GM18511 (cell line): ENCODE data around the gene BIRC7.
"Not testable (repeated sequence)": the region's sequence is repeated elsewhere in the genome, so short reads cannot be mapped to it uniquely, and the experiment has no call there.

Source experiments
- ATAC-seq: cut with Tn5 transposase; IDR thresholded peaks from one replicate; pipeline ENCODE4 v1.9.1; 2021; ENCODE audit warnings: mild to moderate bottlenecking, moderate library complexity; ENCODE audit not compliant: unreplicated experiment

Gene BIRC7

GRCh38 chr20:63206878-63207277 is 28.8 kb upstream of the BIRC7 start:
- no peak for ATAC-seq

- no peak for ATAC-seq
Observed at GRCh38 chr20:63208346-63208909, 27.3 kb upstream of the BIRC7 start.

GRCh38 chr20:63210011-63210605 is 25.6 kb upstream of the BIRC7 start:
- ATAC-seq: no peak

GRCh38 chr20:63212393-63212730 is 23.3 kb upstream of the BIRC7 start:
- ATAC-seq: no peak

- no peak for ATAC-seq
Observed at GRCh38 chr20:63212792-63213191, 22.9 kb upstream of the BIRC7 start.

GRCh38 chr20:63214514-63214913 is 21.2 kb upstream of the BIRC7 start:
- no peak for ATAC-seq

- peak; percentile 41 for ATAC-seq
Observed at GRCh38 chr20:63215101-63216040, 20.3 kb upstream of the BIRC7 start.

- ATAC-seq: peak; percentile 91
Observed at GRCh38 chr20:63216041-63216848, 19.5 kb upstream of the BIRC7 start, which contains the start of gene YTHDF1. Gene YTHDF1 (minus strand): TSS chr20:63216131. CDS start chr20:63215892, 239 bp downstream.

- no peak for ATAC-seq
Observed at GRCh38 chr20:63216849-63217471, 18.7 kb upstream of the BIRC7 start.

- no peak for ATAC-seq
Observed at GRCh38 chr20:63217706-63218105, 18.0 kb upstream of the BIRC7 start.

- no peak for ATAC-seq
Observed at GRCh38 chr20:63218701-63219446, 16.8 kb upstream of the BIRC7 start.

- ATAC-seq: no peak
Observed at GRCh38 chr20:63219447-63219821, 16.3 kb upstream of the BIRC7 start.

- ATAC-seq: no peak
Observed at GRCh38 chr20:63219866-63220521, 15.7 kb upstream of the BIRC7 start.

GRCh38 chr20:63220696-63221399 is 14.9 kb upstream of the BIRC7 start:
- no peak for ATAC-seq

- ATAC-seq: not testable (repeated sequence)
Observed at GRCh38 chr20:63221400-63222053, 14.2 kb upstream of the BIRC7 start.

- ATAC-seq: no peak
Observed at GRCh38 chr20:63222541-63222940, 13.2 kb upstream of the BIRC7 start.

GRCh38 chr20:63223121-63223825 is 12.4 kb upstream of the BIRC7 start:
- no peak for ATAC-seq

- no peak for ATAC-seq
Observed at GRCh38 chr20:63223826-63224207, 11.9 kb upstream of the BIRC7 start.
